Esophagus muscularis mucosa (tissue), 4 donors: ENCODE data around the gene LIG3. TPM values are rescaled to one million over a fixed set of nuclear protein-coding genes. Genes with fewer than 3 reads are reported as not detected.

Source experiments
- DNase-seq: peaks from one replicate; pipeline ENCODE4 v3.0.0-alpha.2; 2017; ENCODE audit errors: extremely low spot score
- H3K27ac ChIP-seq, 4 donors: fragments of 200-600 bp; sonication (generic); replicated peaks in 1 of 4; 1 replicate in 3 of 4; 2 replicates in 1 of 4; pipeline ENCODE4 v1.5.1; 2016 to 2019; ENCODE audit warnings: mild to moderate bottlenecking in 1 of 4
- H3K27me3 ChIP-seq, 4 donors: fragments of 200-600 bp; sonication (generic); one replicate each; pipeline versions ENCODE4 v1.5.1 to v1.6.0; 2016 to 2019
- H3K36me3 ChIP-seq, 4 donors: fragments of 200-600 bp; sonication (generic); one replicate each; pipeline ENCODE4 v1.5.1; 2016 to 2019
- H3K4me1 ChIP-seq, 4 donors: fragments of 200-600 bp; sonication (generic); one replicate each; pipeline ENCODE4 v1.5.1; 2016 to 2019
- H3K4me3 ChIP-seq, 4 donors: fragments of 200-600 bp; sonication (generic); 1 replicate in 2 of 4; 2 replicates in 2 of 4; pipeline ENCODE4 v1.5.1; 2016 to 2019; ENCODE audit warnings: mild to moderate bottlenecking in 4 of 4, moderate library complexity in 1 of 4
- H3K9me3 ChIP-seq, 4 donors: fragments of 200-600 bp; sonication (generic); 1 replicate in 3 of 4; 2 replicates in 1 of 4; pipeline ENCODE4 v1.5.1; 2016 to 2019
- EP300 ChIP-seq: sonication (generic); formaldehyde crosslinking; IDR thresholded peaks from one replicate; pipeline ENCODE4 v1.6.1; 2017; ENCODE audit warnings: antibody characterized with exemption
- POLR2A ChIP-seq: fragments of 450-650 bp; IDR thresholded peaks from one replicate; pipeline ENCODE4 v1.6.1; 2017; ENCODE audit warnings: antibody characterized with exemption, moderate library complexity, mild to moderate bottlenecking, low read depth
- POLR2AphosphoS5 ChIP-seq, 2 donors: sonication (generic); formaldehyde crosslinking; IDR thresholded peaks; one replicate each; pipeline ENCODE4 v1.6.1; 2017; ENCODE audit warnings: antibody characterized with exemption in 2 of 2
- WGBS: methylation state at CpG from one replicate; pipeline ENCODE4 v1.1.5; 2018; 5-methylcytosine and 5-hydroxymethylcytosine counted together
- intact Hi-C: fragments of 100-400 bp; cut with DNase I; formaldehyde crosslinking; loops from one replicate; pipeline ENCODE4 v1.15.1; 2023
- total RNA-seq, 4 donors: library from RNA; depleted of rRNA; stranded (reverse); fragments of >200 nt; gene quantifications; one replicate each; pipeline versions ENCODE4 v1.1.0 to v1.2.1, GENCODE V29; 2016
- TF ChIP-seq, protein P1 (sequence below), 3 experiments: fragments of 200-600 bp in 2 of 3; fragments of 450-650 bp in 1 of 3; sonication (generic) in 2 of 3; IDR thresholded peaks; one replicate each; pipeline ENCODE4 v1.5.1; 2017 to 2019; ENCODE audit warnings: antibody characterized with exemption in 3 of 3, mild to moderate bottlenecking in 2 of 3, moderate library complexity in 1 of 3

LIG3 gene
- total RNA-seq, 4 donors from 2014 or later: 24.7 to 50.7 (median 32.1) TPM

DNA sequence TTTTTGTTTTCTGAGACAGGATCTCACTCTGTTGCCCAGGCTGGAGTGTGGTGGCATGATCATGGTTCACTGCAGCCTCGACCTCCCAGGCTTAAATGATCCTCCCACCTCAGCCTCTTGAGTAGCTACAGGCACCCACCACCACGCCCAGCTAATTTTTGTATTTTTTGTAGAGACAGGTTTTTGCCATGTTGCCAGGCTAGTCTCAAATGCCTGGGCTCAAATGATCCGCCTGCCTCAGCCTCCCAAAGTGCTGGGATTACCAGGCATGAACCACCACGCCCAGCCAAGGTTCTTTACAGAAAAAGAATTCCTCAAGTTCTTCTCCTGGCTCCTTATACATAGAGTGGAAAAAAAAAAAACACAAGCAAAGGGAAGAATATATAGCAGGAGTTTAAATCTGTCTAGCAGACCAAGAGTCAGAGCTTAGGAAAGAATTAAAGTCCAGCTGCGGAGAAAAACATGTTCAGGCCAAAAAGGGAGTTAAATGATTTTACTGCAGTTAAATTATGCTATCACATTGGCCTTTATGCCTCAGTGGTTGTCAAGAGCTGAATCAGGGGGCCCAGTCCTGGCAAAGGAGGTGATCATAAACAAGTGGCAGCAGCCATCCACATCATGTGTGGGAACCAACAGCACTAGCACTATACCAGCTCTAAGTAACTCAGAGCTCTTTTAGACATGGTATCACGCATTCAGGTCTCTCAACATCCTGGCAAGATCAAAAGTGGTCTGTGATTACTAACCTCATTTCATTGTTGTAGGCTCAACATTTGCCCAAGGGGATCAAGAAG is 39.3 kb downstream of the LIG3 start:
- 93% methylated on average over 6 of the region's 6 CpGs for WGBS
- H3K36me3 ChIP-seq: peaks cover 19 to 75% (median 46%) of the 10 kb centered on the region in 4 donors
- intact Hi-C loops: loop anchor here (5.0 kb wide), 1 partner anchor 43 kb away; the partner anchor contains the start of gene RFFL
- no peak overlapping the region for H3K4me3 ChIP-seq
- H3K27me3 ChIP-seq: no peaks in the 10 kb centered on the region
- TF ChIP-seq EP300 (no peak), POLR2AphosphoS5 (IDR thresholded peaks at IDR 0.05) (no peak), POLR2A (no peak)
- TF ChIP-seq, protein P1, sequence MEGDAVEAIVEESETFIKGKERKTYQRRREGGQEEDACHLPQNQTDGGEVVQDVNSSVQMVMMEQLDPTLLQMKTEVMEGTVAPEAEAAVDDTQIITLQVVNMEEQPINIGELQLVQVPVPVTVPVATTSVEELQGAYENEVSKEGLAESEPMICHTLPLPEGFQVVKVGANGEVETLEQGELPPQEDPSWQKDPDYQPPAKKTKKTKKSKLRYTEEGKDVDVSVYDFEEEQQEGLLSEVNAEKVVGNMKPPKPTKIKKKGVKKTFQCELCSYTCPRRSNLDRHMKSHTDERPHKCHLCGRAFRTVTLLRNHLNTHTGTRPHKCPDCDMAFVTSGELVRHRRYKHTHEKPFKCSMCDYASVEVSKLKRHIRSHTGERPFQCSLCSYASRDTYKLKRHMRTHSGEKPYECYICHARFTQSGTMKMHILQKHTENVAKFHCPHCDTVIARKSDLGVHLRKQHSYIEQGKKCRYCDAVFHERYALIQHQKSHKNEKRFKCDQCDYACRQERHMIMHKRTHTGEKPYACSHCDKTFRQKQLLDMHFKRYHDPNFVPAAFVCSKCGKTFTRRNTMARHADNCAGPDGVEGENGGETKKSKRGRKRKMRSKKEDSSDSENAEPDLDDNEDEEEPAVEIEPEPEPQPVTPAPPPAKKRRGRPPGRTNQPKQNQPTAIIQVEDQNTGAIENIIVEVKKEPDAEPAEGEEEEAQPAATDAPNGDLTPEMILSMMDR (IDR thresholded peaks at IDR 0.05): no peak
- DNase-seq: no peak
- H3K4me1 ChIP-seq: peaks cover 23 to 29% (median 25%) of the 10 kb centered on the region in 4 donors
- no peaks in the 10 kb centered on the region for H3K9me3 ChIP-seq
- H3K27ac ChIP-seq: no peak overlapping the region

DNA sequence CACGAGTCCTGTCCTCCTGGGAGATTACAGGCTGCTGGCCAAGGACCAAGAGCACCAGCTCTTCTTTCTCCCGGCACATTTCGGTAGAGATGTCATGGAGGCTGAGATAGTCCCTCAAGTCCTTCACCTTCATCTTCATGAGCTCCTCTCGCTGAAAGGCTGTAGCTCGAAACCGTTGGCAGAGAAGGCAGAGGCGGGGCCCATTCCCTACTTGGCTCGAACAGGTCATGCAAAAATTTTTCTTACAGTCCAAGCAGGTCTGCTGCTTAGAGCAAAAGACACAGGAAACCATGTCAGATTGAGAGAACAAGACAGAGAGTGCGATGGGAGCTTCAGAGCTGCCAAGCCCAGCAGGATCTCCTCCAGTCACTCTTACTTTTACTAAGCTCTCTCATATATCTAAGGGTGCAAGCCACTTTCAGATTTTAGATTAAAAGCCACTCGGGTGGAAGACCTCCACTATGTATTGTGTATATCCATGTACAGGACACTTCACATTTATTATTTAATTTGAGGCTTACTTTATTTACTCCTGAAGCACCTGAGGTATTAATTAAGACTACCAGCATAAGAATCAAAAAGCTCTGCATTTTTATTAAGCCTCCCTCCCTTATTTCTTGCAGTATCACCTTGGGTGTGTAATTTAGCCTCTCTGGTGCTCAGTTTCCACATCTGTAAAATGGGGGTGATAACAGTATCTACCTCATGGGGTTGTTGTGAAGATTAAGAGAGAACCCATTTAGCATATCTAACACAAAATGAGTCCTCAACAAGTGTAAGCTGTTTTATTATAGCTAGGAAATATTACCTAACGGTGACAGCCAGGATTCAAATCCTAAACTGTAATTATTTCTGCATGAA is 41.4 kb downstream of the LIG3 start:
- WGBS: 89% methylated on average over 11 of the region's 11 CpGs
- Histone ChIP-seq H3K9me3 (no peaks in the 10 kb centered on the region), H3K4me3 (no peak overlapping the region), H3K4me1 (peaks cover 23 to 29% (median 25%) of the 10 kb centered on the region in 4 donors), H3K27me3 (no peaks in the 10 kb centered on the region), H3K36me3 (peaks cover 12 to 73% (median 38%) of the 10 kb centered on the region in 4 donors), H3K27ac (peak overlapping the region; percentile 69 to 77 (median 75))
- intact Hi-C loops: loop anchor here (5.0 kb wide), 1 partner anchor 41 kb away; the partner anchor contains the start of gene RFFL
- TF ChIP-seq, protein P1 (IDR thresholded peaks at IDR 0.05): no peak
- TF ChIP-seq POLR2AphosphoS5 (IDR thresholded peaks at IDR 0.05): no peak
- no peak for TF ChIP-seq POLR2A
- TF ChIP-seq EP300: no peak
- no peak for DNase-seq

DNA sequence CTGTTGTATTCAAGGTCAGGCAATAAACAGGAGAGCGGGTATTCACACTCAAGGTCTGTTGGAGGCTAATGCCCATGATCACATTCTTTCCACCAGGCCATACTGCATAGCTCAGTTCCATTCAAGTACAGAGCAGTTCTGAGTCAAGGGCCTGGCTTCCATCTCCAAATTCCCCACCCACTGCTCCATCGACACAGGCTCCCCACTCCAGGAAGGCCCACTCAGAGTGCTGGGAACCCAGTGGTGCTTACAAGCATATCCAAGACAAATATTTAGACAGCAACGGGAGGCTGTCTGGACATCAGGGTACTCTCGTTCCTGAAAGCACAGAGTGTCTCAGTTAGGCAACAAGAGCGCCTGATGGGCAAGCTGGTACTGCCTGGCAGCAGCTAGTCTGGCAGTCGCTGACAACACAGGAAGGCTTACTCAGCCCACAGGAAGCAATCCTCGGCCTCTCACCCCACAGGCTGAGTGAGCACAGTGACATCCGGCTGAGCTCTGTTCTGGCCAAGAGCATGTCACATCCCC is 42.3 kb downstream of the LIG3 start:
- Histone ChIP-seq H3K4me1 (peaks cover 23 to 29% (median 25%) of the 10 kb centered on the region in 4 donors), H3K27ac (peak overlapping the region; percentile 69 to 77 (median 75)), H3K4me3 (no peak overlapping the region), H3K9me3 (no peaks in the 10 kb centered on the region), H3K27me3 (no peaks in the 10 kb centered on the region), H3K36me3 (peaks cover 12 to 64% (median 30%) of the 10 kb centered on the region in 4 donors)
- peak; percentile 93 for DNase-seq
- TF ChIP-seq EP300: peak; percentile 81
- peak; percentile 85 to 87 for TF ChIP-seq POLR2AphosphoS5 (IDR thresholded peaks at IDR 0.05)
- TF ChIP-seq, protein P1 (IDR thresholded peaks at IDR 0.05): peak in 1 of 3 experiments; percentile 32
- no peak for TF ChIP-seq POLR2A
- intact Hi-C loops: loop anchor here (5.0 kb wide), 1 partner anchor 40 kb away; the partner anchor contains the start of gene RFFL
- 19% methylated on average over 8 of the region's 8 CpGs for WGBS

DNA sequence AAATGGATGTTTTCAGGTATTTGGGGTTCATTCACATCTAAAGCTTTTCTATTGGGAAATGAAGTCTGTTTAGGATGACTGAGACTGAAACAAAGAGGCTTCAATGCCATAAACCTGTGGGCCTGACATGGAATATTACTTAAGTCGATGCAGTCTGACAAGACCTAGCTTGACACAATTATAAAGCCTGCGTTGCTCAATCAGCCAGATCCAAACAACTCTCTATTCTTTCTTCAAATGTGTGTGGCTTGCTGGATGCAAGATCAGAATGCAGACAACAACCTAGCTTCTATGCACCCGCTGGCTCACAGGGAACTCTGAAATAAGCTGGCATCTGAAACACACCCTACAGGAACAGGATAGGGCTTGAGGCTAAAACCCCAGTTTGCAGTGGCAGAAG is 43.2 kb downstream of the LIG3 start:
- Histone ChIP-seq H3K27me3 (no peaks in the 10 kb centered on the region), H3K27ac (peak overlapping the region; percentile 69 to 77 (median 75)), H3K4me1 (peaks cover 23 to 29% (median 26%) of the 10 kb centered on the region in 4 donors), H3K36me3 (peaks cover 12 to 58% (median 28%) of the 10 kb centered on the region in 4 donors), H3K4me3 (no peak overlapping the region), H3K9me3 (no peaks in the 10 kb centered on the region)
- DNase-seq: no peak
- intact Hi-C loops: loop anchor here (5.0 kb wide), 1 partner anchor 39 kb away; the partner anchor contains the start of gene RFFL
- TF ChIP-seq POLR2A (no peak), EP300 (no peak), POLR2AphosphoS5 (IDR thresholded peaks at IDR 0.05) (no peak)
- TF ChIP-seq, protein P1 (IDR thresholded peaks at IDR 0.05): no peak
- 97% methylated on average over 3 of the region's 3 CpGs for WGBS
